Endothelial cell of umbilical vein (primary cell): ENCODE data around the gene GYG1. TPM values are rescaled to one million over a fixed set of nuclear protein-coding genes. Genes with fewer than 3 reads are reported as not detected.

Experiments used
- BruUV-seq: library from RNA; stranded (reverse); fragments of 400-500 nt; replicated peaks from 2 replicates; lab custom pipeline; 2021; lab: Mats Ljungman, UMichigan
- CTCF ChIA-PET: fragments of 300-600, 350-600 bp; sonication (Branson Sonifier 250); formaldehyde crosslinking; loops from one replicate; lab custom pipeline; 2021; ENCODE audit warnings: antibody characterized with exemption, inconsistent platforms; lab: Charles Lee
- POLR2A ChIA-PET: fragments of 300-600, 350-600 bp; sonication (Branson Sonifier 250); formaldehyde crosslinking; loops from one replicate; lab custom pipeline; 2021; ENCODE audit warnings: antibody characterized with exemption, inconsistent platforms; lab: Charles Lee
- DNase-seq: peaks from one replicate; pipeline ENCODE4 v3.0.0-alpha.2; 2011; ENCODE audit warnings: low read depth, low spot score
- FAIRE-seq: peaks from 2 replicates; lab custom pipeline; 2011; peaks lifted over from hg19 to GRCh38; lab: Jason Lieb, UNC
- H2AFZ ChIP-seq: 2 replicates; pipeline ENCODE4 v1.6.0; 2012; ENCODE audit warnings: low read depth, low read length, control low read depth, inconsistent platforms
- H3K27ac ChIP-seq: 2 replicates; pipeline ENCODE4 v1.5.1; 2011; ENCODE audit warnings: low read depth, mild to moderate bottlenecking, control low read depth, low read length, moderate library complexity; ENCODE audit not compliant: insufficient read depth
- H3K27me3 ChIP-seq, 2 experiments: 2 replicates each; pipeline versions ENCODE4 v1.6.0 to v1.6.1; 2011; ENCODE audit warnings: low read length in 2 of 2, mixed read lengths in 1 of 2; ENCODE audit not compliant: control insufficient read depth in 2 of 2, insufficient read depth in 2 of 2
- H3K36me3 ChIP-seq, 2 experiments: 2 replicates in 1 of 2; 3 replicates in 1 of 2; pipeline ENCODE4 v1.5.1; 2011; ENCODE audit warnings: low read length in 2 of 2, mild to moderate bottlenecking in 1 of 2, moderate library complexity in 1 of 2; ENCODE audit not compliant: control insufficient read depth in 2 of 2, insufficient read depth in 2 of 2; ENCODE audit errors: extremely low read depth in 1 of 2
- H3K4me1 ChIP-seq: 3 replicates; pipeline ENCODE4 v1.5.1; 2011; ENCODE audit warnings: mild to moderate bottlenecking, low read length; ENCODE audit not compliant: control insufficient read depth, insufficient read depth; ENCODE audit errors: extremely low read depth
- H3K4me2 ChIP-seq: 2 replicates; pipeline ENCODE4 v1.6.1; 2011; ENCODE audit warnings: low read length, control low read depth, mixed read lengths; ENCODE audit not compliant: insufficient read depth
- H3K4me3 ChIP-seq, 3 experiments: fragments of 200-600 bp in 1 of 3; sonication (generic), shearing (Covaris generic) in 1 of 3; replicated peaks in 1 of 3; 2 replicates each; pipeline ENCODE4 v1.5.1; 2011 to 2016; ENCODE audit warnings: control low read depth in 3 of 3, low read length in 3 of 3, mild to moderate bottlenecking in 2 of 3, inconsistent platforms in 1 of 3, low read depth in 1 of 3, moderate library complexity in 1 of 3; ENCODE audit not compliant: insufficient read depth in 1 of 3
- H3K79me2 ChIP-seq: 2 replicates; pipeline ENCODE4 v1.6.0; 2012; ENCODE audit warnings: low read length, inconsistent platforms; ENCODE audit not compliant: control insufficient read depth, insufficient read depth
- H3K9ac ChIP-seq: replicated peaks from 2 replicates; pipeline ENCODE3; 2011; ENCODE audit warnings: low read length, control low read depth; ENCODE audit not compliant: insufficient read depth; ENCODE audit errors: extremely low read depth
- H3K9me1 ChIP-seq: replicated peaks from 3 replicates; pipeline ENCODE4 v1.6.0; 2011; ENCODE audit warnings: mild to moderate bottlenecking, low read length; ENCODE audit not compliant: control insufficient read depth, insufficient read depth; ENCODE audit errors: extremely low read depth
- H3K9me3 ChIP-seq: replicated peaks from 2 replicates; pipeline ENCODE4 v1.5.1; 2012; ENCODE audit warnings: low read length, inconsistent platforms; ENCODE audit not compliant: control insufficient read depth, insufficient read depth
- H4K20me1 ChIP-seq: replicated peaks from 2 replicates; pipeline ENCODE3; 2011; ENCODE audit warnings: mild to moderate bottlenecking, low read length; ENCODE audit not compliant: control insufficient read depth, insufficient read depth; ENCODE audit errors: extremely low read depth
- CTCF ChIP-seq, 2 donors: IDR thresholded peaks; 1 replicate in 1 of 2; 2 replicates in 1 of 2; pipeline ENCODE4 v1.5.1; 2011; ENCODE audit warnings: low read length in 2 of 2, mild to moderate bottlenecking in 2 of 2, moderate library complexity in 2 of 2, control low read depth in 1 of 2, inconsistent platforms in 1 of 2, low read depth in 1 of 2; ENCODE audit not compliant: insufficient read depth in 1 of 2; ENCODE audit errors: extremely low read depth in 1 of 2
- EZH2 ChIP-seq: IDR thresholded peaks from 2 replicates; pipeline ENCODE4 v1.6.1; 2012; ENCODE audit warnings: borderline replicate concordance, low read depth, mild to moderate bottlenecking, moderate library complexity, low read length, inconsistent platforms; ENCODE audit not compliant: severe bottlenecking
- FOS ChIP-seq: IDR thresholded peaks from 2 replicates; pipeline ENCODE4 v1.6.1; 2011; ENCODE audit warnings: mild to moderate bottlenecking, low read length, moderate library complexity, borderline replicate concordance; ENCODE audit not compliant: insufficient read depth
- GATA2 ChIP-seq: IDR thresholded peaks from 2 replicates; pipeline ENCODE4 v1.7.0; 2011; ENCODE audit warnings: low read depth, mild to moderate bottlenecking, moderate library complexity, mixed read lengths, low read length; ENCODE audit not compliant: insufficient read length, insufficient read depth
- JUN ChIP-seq: IDR thresholded peaks from 2 replicates; pipeline ENCODE4 v1.6.1; 2011; ENCODE audit warnings: borderline replicate concordance, low read depth; ENCODE audit not compliant: insufficient read length, insufficient read depth
- MAX ChIP-seq: IDR thresholded peaks from 2 replicates; pipeline ENCODE4 v1.6.1; 2011; ENCODE audit not compliant: insufficient read depth, insufficient read length
- MYC ChIP-seq: IDR thresholded peaks from one replicate; pipeline ENCODE4 v1.6.1; 2011; ENCODE audit warnings: mild to moderate bottlenecking, low read depth, low read length
- POLR2A ChIP-seq: IDR thresholded peaks from 2 replicates; pipeline ENCODE4 v1.6.1; 2012; ENCODE audit warnings: low read depth, mild to moderate bottlenecking, control low read depth, low read length
- POLR2AphosphoS5 ChIP-seq: IDR thresholded peaks from 2 replicates; pipeline ENCODE4 v1.6.1; 2012; ENCODE audit warnings: low read depth, mild to moderate bottlenecking, control low read depth, low read length, moderate library complexity; ENCODE audit not compliant: insufficient read depth
- dilution Hi-C: fragments of 300-500 bp; cut with MboI; formaldehyde crosslinking; loops from one replicate; pipeline ENCODE4 v1.15.0; 2019; ENCODE audit warnings: low sequenced_read_pairs; ENCODE audit not compliant: extremely low pct_ligation_motif_present
- intact Hi-C: fragments of 100-400 bp; cut with micrococcal nuclease; formaldehyde crosslinking; loops from one replicate; pipeline ENCODE4 v1.10.0; 2022
- polyA plus RNA-seq, 4 experiments: library from polyadenylated mRNA; depleted of rRNA in 3 of 4; stranded (reverse) in 3 of 4; unstranded in 1 of 4; fragments of >200 nt; gene quantifications; 2 replicates each; pipeline versions ENCODE4 v1.2.1 to v1.2.3, GENCODE V29; 2011 to 2012; ENCODE audit warnings: missing spikeins in 1 of 4
- total RNA-seq: library from RNA; stranded (reverse); gene quantifications from 2 replicates; pipeline ENCODE4 v1.2.3, GENCODE V29; 2021

The GYG1 gene
- total and polyA plus RNA-seq, 2 donors (not counting 3 experiments of a cell fraction or from before 2014, with no cell fraction given), result 24.7 to 58.5 TPM

- dilution Hi-C loops (no loop called here), intact Hi-C loops (no loop called here)
- H3K27ac ChIP-seq, result no peak overlapping the region
- BruUV-seq, result no TSS peak
- no peak overlapping the region for H3K4me2 ChIP-seq
- H3K79me2 ChIP-seq, result no peaks in the 10 kb centered on the region
- H3K4me1 ChIP-seq, result no peaks in the 10 kb centered on the region
- no peaks in the 10 kb centered on the region for H3K9me1 ChIP-seq
- no peak for FAIRE-seq
- TF ChIP-seq MYC, result no peak
- TF ChIP-seq JUN, result no peak
- TF ChIP-seq MAX, result no peak
- TF ChIP-seq POLR2AphosphoS5, result no peak
- TF ChIP-seq FOS, result no peak
- no peak for TF ChIP-seq EZH2
- no peak for TF ChIP-seq CTCF (IDR thresholded peaks at IDR 0.05; ENCODE audit: extremely low read depth in 1 of 2, insufficient read depth in 1 of 2, low read depth in 1 of 2, low read length in 2 of 2)
- no peak for TF ChIP-seq GATA2
- no peak for TF ChIP-seq POLR2A
- no peak overlapping the region for H3K4me3 ChIP-seq
- ChIA-PET CTCF (no interaction called here), POLR2A (no interaction called here)
- no peak overlapping the region for H3K9ac ChIP-seq
- no peaks in the 10 kb centered on the region for H3K36me3 ChIP-seq
- no peaks in the 10 kb centered on the region for H4K20me1 ChIP-seq
- H3K27me3 ChIP-seq, result peaks cover 0 to 2% of the 10 kb centered on the region in 2 experiments
- no peak for DNase-seq
- no peaks in the 10 kb centered on the region for H3K9me3 ChIP-seq
- H2AFZ ChIP-seq, result no peak overlapping the region
These were observed 15.6 kb upstream of the GYG1 start for GRCh38 chr3:148975696-148976095.
